HL-60 (cell line): Measurements from ENCODE around the gene HPCAL1.

Experiments used
- DNase-seq, 2 experiments: peaks; one replicate each; pipeline ENCODE4 v3.0.0-alpha.2; 2010 to 2020; ENCODE audit warnings: low read depth in 1 of 2, low spot score in 1 of 2
- H3K27ac ChIP-seq: fragments of 250-450 bp; sonication (Bioruptor Pico); replicated peaks from 2 replicates; pipeline ENCODE4 v1.5.1; 2020; ENCODE audit warnings: mild to moderate bottlenecking, moderate library complexity
- H3K27me3 ChIP-seq: fragments of 250-450 bp; sonication (Bioruptor Pico); 2 replicates; pipeline ENCODE4 v1.5.1; 2021; ENCODE audit warnings: mild to moderate bottlenecking, moderate library complexity; ENCODE audit not compliant: insufficient read depth, poor library complexity, severe bottlenecking
- H3K4me3 ChIP-seq: replicated peaks from 2 replicates; pipeline ENCODE4 v1.5.1; 2011; ENCODE audit warnings: mild to moderate bottlenecking, control low read depth, low read length; ENCODE audit not compliant: insufficient read depth
- CTCF ChIP-seq: IDR thresholded peaks from one replicate; pipeline ENCODE4 v1.5.1; 2011; ENCODE audit warnings: low read length, control low read depth, inconsistent platforms; ENCODE audit not compliant: insufficient read depth
- GABPA ChIP-seq: IDR thresholded peaks from 2 replicates; pipeline ENCODE4 v1.6.1; 2012; ENCODE audit warnings: low read depth
- POLR2AphosphoS5 ChIP-seq: IDR thresholded peaks from 2 replicates; pipeline ENCODE4 v1.6.1; 2012; ENCODE audit warnings: low read depth
- REST ChIP-seq: IDR thresholded peaks from 2 replicates; pipeline ENCODE4 v1.6.1; 2012; ENCODE audit warnings: low read depth; ENCODE audit not compliant: insufficient replicate concordance
- SPI1 ChIP-seq: IDR thresholded peaks from 2 replicates; pipeline ENCODE4 v1.6.1; 2012; ENCODE audit warnings: low read depth, mild to moderate bottlenecking, borderline replicate concordance

Gene HPCAL1

GRCh38 chr2:10402653-10403215 lies 100.0 kb downstream of the HPCAL1 start:
- DNase-seq = no peak
- Histone ChIP-seq H3K27me3 (no peaks in the 10 kb centered on the region), H3K4me3 (no peak overlapping the region), H3K27ac (no peak overlapping the region)
- TF ChIP-seq CTCF (no peak), SPI1 (no peak), GABPA (no peak), REST (no peak), POLR2AphosphoS5 (no peak)

- Histone ChIP-seq H3K4me3 (no peak overlapping the region), H3K27me3 (no peaks in the 10 kb centered on the region), H3K27ac (no peak overlapping the region)
- TF ChIP-seq SPI1 (no peak), POLR2AphosphoS5 (no peak), REST (no peak), CTCF (no peak), GABPA (no peak)
- no peak for DNase-seq
Observed at GRCh38 chr2:10404324-10405143, 101.8 kb downstream of the HPCAL1 start.

- H3K27ac ChIP-seq = no peak overlapping the region
- TF ChIP-seq POLR2AphosphoS5 (no peak), SPI1 (no peak), CTCF (no peak), REST (no peak), GABPA (no peak)
- no peaks in the 10 kb centered on the region for H3K27me3 ChIP-seq
- H3K4me3 ChIP-seq = no peak overlapping the region
- no peak for DNase-seq
Observed at GRCh38 chr2:10405448-10405847, 102.7 kb downstream of the HPCAL1 start.
